K562 (cell line): Measurements from ENCODE around the gene SLC9A1. TPM values are rescaled to one million over a fixed set of nuclear protein-coding genes. Genes with fewer than 3 reads are reported as not detected.

Source experiments
- ETV1 ChIP-seq: fragments of 450-650 bp; conservative IDR thresholded peaks from 2 replicates; pipeline ENCODE4 v1.6.1; 2016; ENCODE audit warnings: missing genetic modification characterization, control low read depth, low read depth, missing compliant biosample characterization
- HNRNPL ChIP-seq: fragments of 200-400 bp; formaldehyde crosslinking; IDR thresholded peaks from 2 replicates; pipeline ENCODE4 v1.6.1; 2017; ENCODE audit warnings: low read depth, mild to moderate bottlenecking, low read length
- L3MBTL2 ChIP-seq: fragments of 450-650 bp; IDR thresholded peaks from 2 replicates; pipeline ENCODE4 v1.6.1; 2016; ENCODE audit warnings: mild to moderate bottlenecking, moderate library complexity
- MAFF ChIP-seq: IDR thresholded peaks from 2 replicates; pipeline ENCODE4 v1.6.1; 2012; ENCODE audit warnings: low read length, improper control_type of control experiment
- NFATC3 ChIP-seq: fragments of 450-650 bp; IDR thresholded peaks from 2 replicates; pipeline ENCODE4 v1.6.1; 2017; ENCODE audit warnings: mild to moderate bottlenecking
- PRPF4 ChIP-seq: fragments of 200-400 bp; formaldehyde crosslinking; IDR thresholded peaks from one replicate; pipeline ENCODE4 v1.6.1; 2017; ENCODE audit warnings: low read length, low read depth, mild to moderate bottlenecking; ENCODE audit not compliant: insufficient read depth, poor library complexity, severe bottlenecking
- SMARCA4 ChIP-seq: fragments of 450-650 bp; IDR thresholded peaks from 2 replicates; pipeline ENCODE4 v1.6.1; 2016
- SMC3 ChIP-seq: conservative IDR thresholded peaks from 2 replicates; pipeline ENCODE4 v1.6.1; 2011; ENCODE audit warnings: low read depth, low read length, improper control_type of control experiment; ENCODE audit not compliant: insufficient read depth
- TAL1 ChIP-seq: fragments of 450-650 bp; IDR thresholded peaks from 2 replicates; pipeline ENCODE4 v1.6.1; 2016; ENCODE audit warnings: mild to moderate bottlenecking
- ZNF280A ChIP-seq: fragments of 450-650 bp; IDR thresholded peaks from 2 replicates; pipeline ENCODE4 v1.6.1; 2018; ENCODE audit warnings: mild to moderate bottlenecking, low read depth; ENCODE audit not compliant: partially characterized antibody
- ZNF609 ChIP-seq: sonication (generic); formaldehyde crosslinking; IDR thresholded peaks from 2 replicates; pipeline ENCODE4 v1.8.1; 2023; ENCODE audit warnings: missing genetic modification reagents, mild to moderate bottlenecking, borderline replicate concordance
- ZNF655 ChIP-seq: fragments of 250-450 bp; sonication (Bioruptor Pico); IDR thresholded peaks from 2 replicates; pipeline ENCODE4 v1.5.0; 2021
- ZNF780A ChIP-seq: fragments of 250-450 bp; sonication (Bioruptor Pico); IDR thresholded peaks from 2 replicates; pipeline ENCODE4 v1.5.0; 2021; ENCODE audit warnings: mild to moderate bottlenecking
- polyA plus RNA-seq, 8 experiments: library from polyadenylated mRNA; depleted of rRNA in 4 of 8; stranded (reverse) in 5 of 8; unstranded in 3 of 8; fragments of >200 nt; fragmentation: Nextera tagmentation in 2 of 8; fragmentation: Illumina TruSeq in 1 of 8; extraction: Ambion mirVana in 2 of 8; extraction: Trizol in 1 of 8; gene quantifications; 2 replicates each; pipeline versions ENCODE4 v1.2.1 to v1.2.3, GENCODE V29; 2011 to 2014; ENCODE audit warnings: inconsistent platforms in 1 of 8, missing spikeins in 1 of 8
- total RNA-seq, 7 experiments: library from RNA; depleted of rRNA in 6 of 7; stranded (reverse); fragments of >200 nt in 6 of 7; fragmentation: Illumina TruSeq in 2 of 7; extraction: Trizol in 2 of 7; gene quantifications; 2 replicates each; pipeline versions ENCODE4 v1.2.1 to v1.2.3, GENCODE V29; 2011 to 2021; ENCODE audit warnings: low replicate concordance in 1 of 7

SLC9A1 gene
- total and polyA plus RNA-seq, 9 of the 15 experiments (the other 6 are each of a cell fraction or from before 2014, with no cell fraction given), result 0.59 to 14.4 (median 2.0) TPM

GRCh38 chr1:27111626-27112573 is 43.0 kb downstream of the SLC9A1 start (continued):
- TF ChIP-seq ZNF609 (CRISPR knock-in tag) (no peak), SMARCA4 (peak; percentile 78; the same call in 1 of the 2 replicates), L3MBTL2 (0 out of 2 replicates have a peak, but pooled peaks have one; percentile 22), SMC3 (0 out of 2 replicates have a peak, but pooled peaks have one; percentile 9), HNRNPL (no peak), NFATC3 (no peak), PRPF4 (no peak), TAL1 (no peak), ZNF780A (CRISPR knock-in tag) (no peak), ZNF655 (CRISPR knock-in tag) (no peak), ZNF280A (no peak), MAFF (no peak), ETV1 (tag) (peak; percentile 86)
